Astrocyte (in vitro differentiated cells and primary cell): ENCODE data around the gene WDR37.

ENCODE experiments used
- EZH2 ChIP-seq: IDR thresholded peaks from 2 replicates; pipeline ENCODE4 v1.6.1; 2012; ENCODE audit warnings: mild to moderate bottlenecking, low read length, inconsistent platforms; ENCODE audit not compliant: insufficient read depth
- TF ChIP-seq, protein P1 (sequence below): IDR thresholded peaks from 2 replicates; pipeline ENCODE4 v1.5.1; 2011; ENCODE audit warnings: low read depth, mild to moderate bottlenecking, inconsistent platforms, low read length, moderate library complexity; ENCODE audit not compliant: insufficient read depth

GRCh38 chr10:1035201-1035600 lies 21.0 kb upstream of the WDR37 start:
- TF ChIP-seq, protein P1, sequence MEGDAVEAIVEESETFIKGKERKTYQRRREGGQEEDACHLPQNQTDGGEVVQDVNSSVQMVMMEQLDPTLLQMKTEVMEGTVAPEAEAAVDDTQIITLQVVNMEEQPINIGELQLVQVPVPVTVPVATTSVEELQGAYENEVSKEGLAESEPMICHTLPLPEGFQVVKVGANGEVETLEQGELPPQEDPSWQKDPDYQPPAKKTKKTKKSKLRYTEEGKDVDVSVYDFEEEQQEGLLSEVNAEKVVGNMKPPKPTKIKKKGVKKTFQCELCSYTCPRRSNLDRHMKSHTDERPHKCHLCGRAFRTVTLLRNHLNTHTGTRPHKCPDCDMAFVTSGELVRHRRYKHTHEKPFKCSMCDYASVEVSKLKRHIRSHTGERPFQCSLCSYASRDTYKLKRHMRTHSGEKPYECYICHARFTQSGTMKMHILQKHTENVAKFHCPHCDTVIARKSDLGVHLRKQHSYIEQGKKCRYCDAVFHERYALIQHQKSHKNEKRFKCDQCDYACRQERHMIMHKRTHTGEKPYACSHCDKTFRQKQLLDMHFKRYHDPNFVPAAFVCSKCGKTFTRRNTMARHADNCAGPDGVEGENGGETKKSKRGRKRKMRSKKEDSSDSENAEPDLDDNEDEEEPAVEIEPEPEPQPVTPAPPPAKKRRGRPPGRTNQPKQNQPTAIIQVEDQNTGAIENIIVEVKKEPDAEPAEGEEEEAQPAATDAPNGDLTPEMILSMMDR, result no peak
- TF ChIP-seq EZH2, result no peak
